Measurements from ENCODE around the gene FGD5.

Gene FGD5

GRCh38 chr3:14853271-14853951, 34.6 kb downstream of the FGD5 start:
- no peak for DNase-seq

- DNase-seq: no peak
Observed at GRCh38 chr3:14857506-14857905, 38.7 kb downstream of the FGD5 start.

GRCh38 chr3:14858105-14858504, 39.3 kb downstream of the FGD5 start:
- DNase-seq: no peak

GRCh38 chr3:14859880-14860279, 41.1 kb downstream of the FGD5 start:
- DNase-seq: no peak

- DNase-seq: no peak
Observed at GRCh38 chr3:14861031-14861430, 42.3 kb downstream of the FGD5 start.

GRCh38 chr3:14861446-14862302, 42.9 kb downstream of the FGD5 start:
- no peak for DNase-seq

GRCh38 chr3:14862303-14862660, 43.5 kb downstream of the FGD5 start:
- DNase-seq: no peak

- DNase-seq: no peak
Observed at GRCh38 chr3:14862661-14863230, 44.0 kb downstream of the FGD5 start.

GRCh38 chr3:14863333-14864100, 44.8 kb downstream of the FGD5 start:
- DNase-seq: no peak

GRCh38 chr3:14864131-14864530, 45.4 kb downstream of the FGD5 start:
- no peak for DNase-seq

GRCh38 chr3:14866627-14867026, 47.9 kb downstream of the FGD5 start:
- DNase-seq: no peak

GRCh38 chr3:14867936-14868570, 49.3 kb downstream of the FGD5 start:
- no peak for DNase-seq

GRCh38 chr3:14869917-14870782, 51.4 kb downstream of the FGD5 start:
- DNase-seq: no peak

GRCh38 chr3:14870783-14871060, 52.0 kb downstream of the FGD5 start:
- no peak for DNase-seq

GRCh38 chr3:14871456-14872200, 52.9 kb downstream of the FGD5 start:
- DNase-seq: no peak

GRCh38 chr3:14872706-14873105, 53.9 kb downstream of the FGD5 start:
- no peak for DNase-seq

GRCh38 chr3:14874784-14875183, 56.0 kb downstream of the FGD5 start:
- no peak for DNase-seq

- no peak for DNase-seq
Observed at GRCh38 chr3:14875411-14876175, 56.8 kb downstream of the FGD5 start.

- DNase-seq: no peak
Observed at GRCh38 chr3:14876921-14877333, 58.2 kb downstream of the FGD5 start.

GRCh38 chr3:14877469-14877868, 58.7 kb downstream of the FGD5 start:
- DNase-seq: no peak
